Stimulated activated CD8-positive, alpha-beta memory T cell treated with anti-CD3 and anti-CD28 coated beads, Interleukin-7, amount 100 ng/mL, for 4 hours (primary cell): ENCODE results near the gene COPE.
"Not testable (repeated sequence)": the region's sequence is repeated elsewhere in the genome, so short reads cannot be mapped to it uniquely, and the experiment has no call there.

ENCODE experiments used
- DNase-seq, 2 donors: peaks; one replicate each; pipeline ENCODE4 v3.0.0-alpha.2; 2020; ENCODE audit warnings: low read depth in 2 of 2

The COPE gene

DNA sequence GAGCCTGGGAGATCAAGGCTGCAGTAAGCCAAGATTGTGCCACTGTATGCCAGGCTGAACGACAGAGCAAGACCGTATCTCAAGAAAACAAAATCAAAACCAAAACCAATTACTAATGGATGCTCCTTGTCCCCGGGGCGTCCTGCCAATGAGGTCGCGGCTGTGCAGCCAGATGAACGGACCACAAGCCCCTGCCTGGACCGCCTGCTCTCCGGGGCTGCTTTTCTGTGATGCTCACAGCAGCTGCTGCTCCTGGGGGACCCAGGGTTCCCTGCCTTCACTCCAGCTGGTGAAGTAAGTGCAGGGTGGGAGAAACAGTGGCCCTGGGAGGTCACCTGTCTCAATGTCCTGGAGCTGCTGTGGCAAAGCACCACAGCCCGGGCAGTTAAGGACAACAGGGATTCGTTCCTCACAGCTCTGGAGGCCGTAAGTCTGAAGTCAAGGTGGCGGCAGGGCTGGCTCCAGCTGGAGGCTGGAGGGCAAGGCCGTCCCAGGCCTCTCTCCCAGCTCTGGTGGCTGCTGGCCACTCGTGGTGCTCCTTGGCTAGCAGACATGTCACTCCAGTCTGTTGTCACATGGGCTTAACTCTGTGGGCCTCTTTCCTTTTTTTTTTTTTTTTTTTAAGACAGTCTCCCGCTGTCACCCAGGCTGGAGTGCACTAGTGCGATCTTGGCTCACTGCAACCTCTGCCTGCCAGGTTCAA is 10.1 kb downstream of the COPE start:
- DNase-seq: no peak

GRCh38 chr19:18906605-18907519 is 12.3 kb downstream of the COPE start:
- no peak for DNase-seq

GRCh38 chr19:18905513-18906236 is 13.5 kb downstream of the COPE start:
- DNase-seq: no peak

- no peak for DNase-seq
Observed at GRCh38 chr19:18905058-18905456, 14.1 kb downstream of the COPE start.

DNA sequence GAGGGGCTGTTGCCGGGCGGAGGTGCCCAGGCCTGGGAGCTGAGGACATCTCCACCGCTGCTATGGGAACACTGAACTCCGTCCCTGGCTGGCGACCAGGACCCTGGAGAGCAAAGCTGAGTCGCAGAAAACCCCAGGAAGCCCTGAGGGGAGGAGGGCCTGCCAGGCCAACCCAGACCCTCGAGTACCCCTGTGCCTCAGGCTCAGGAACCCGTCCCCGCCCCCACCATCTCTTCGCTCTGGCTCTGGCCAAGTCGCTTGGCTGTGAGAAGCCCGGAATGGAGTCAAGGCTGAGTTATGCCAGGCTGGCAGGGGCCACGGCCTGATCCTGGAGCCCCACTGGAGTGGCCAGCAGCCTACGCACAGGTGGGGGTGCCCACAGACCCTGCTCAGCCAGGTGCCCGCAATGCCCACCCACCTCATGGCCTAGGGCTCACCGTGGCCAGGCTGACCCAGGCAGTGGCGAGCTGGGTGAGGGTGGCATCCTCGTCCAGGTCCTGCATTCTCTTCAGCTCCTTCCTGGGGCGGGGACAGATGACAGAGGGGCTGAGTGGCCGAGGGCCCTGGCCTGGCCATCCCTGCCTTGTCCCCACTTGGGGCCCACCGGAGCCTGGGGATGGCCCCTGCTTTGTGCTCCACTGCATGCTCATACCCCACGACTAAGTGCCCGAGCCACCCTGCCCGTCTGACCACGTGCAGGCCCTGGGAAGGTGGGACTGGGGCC is 14.7 kb downstream of the COPE start:
- no peak for DNase-seq

GRCh38 chr19:18903156-18904037 is 15.8 kb downstream of the COPE start:
- DNase-seq: no peak

DNA sequence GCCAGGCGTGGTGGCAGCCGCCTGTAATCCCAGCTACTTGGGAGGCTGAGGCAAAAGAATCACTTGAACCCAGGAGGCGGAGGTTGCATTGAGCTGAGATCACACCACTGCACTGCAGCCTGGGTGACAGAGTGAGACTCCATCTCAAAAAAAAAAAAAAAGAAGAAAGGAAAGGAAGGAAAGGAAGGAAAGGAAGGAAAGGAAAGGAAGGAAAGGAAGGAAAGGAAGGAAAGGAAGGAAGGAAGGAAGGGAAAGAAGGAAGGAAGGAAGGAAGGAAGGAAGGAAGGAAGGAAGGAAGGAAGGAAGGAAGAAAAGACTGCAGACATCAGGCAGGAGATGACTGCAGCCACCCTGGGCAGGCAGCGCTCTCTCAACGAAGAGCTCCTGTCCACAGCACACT is 16.7 kb downstream of the COPE start:
- not testable (repeated sequence) for DNase-seq

- no peak for DNase-seq
Observed at GRCh38 chr19:18901491-18901890, 17.7 kb downstream of the COPE start.

DNA sequence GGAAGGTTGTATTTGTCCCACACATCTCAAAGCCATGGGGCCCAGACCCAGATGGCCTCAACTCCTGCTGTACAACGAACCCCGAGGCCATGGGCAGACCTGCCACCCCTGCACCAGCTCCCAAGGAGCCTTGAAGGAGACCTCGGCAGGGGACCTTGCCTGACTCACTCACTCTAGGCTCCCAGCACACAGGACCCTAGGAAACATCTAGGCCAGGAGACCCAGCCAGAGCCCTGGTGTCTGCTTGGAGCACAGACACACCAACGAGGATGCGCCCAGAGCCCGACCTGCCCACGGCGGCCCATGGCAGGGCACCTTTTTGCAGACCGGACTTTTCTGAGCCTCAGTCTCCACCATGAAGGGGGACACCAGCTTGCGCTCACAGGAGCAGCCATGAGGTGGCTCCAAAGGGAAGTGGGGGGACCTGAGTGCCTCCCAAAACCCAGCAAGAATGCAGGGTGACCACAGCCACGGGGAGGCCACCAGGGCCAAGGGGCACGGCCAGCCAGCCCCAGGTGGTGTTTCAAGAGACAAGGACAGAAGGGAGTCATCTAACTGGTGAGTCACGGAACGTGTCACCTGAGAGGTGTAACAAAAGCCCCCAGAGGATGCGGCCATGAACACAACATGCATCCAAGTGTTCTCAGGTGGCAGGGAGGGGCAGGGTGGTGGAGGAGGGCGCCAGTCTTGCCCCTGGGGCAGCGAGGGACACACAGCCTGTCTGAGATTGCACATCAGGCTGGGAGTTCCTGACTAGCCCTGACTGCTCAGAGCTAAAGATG is 18.3 kb downstream of the COPE start:
- no peak for DNase-seq

GRCh38 chr19:18899624-18900560 is 19.3 kb downstream of the COPE start:
- DNase-seq: no peak

GRCh38 chr19:18898607-18899408 is 20.4 kb downstream of the COPE start:
- DNase-seq: no peak

GRCh38 chr19:18898081-18898606 is 21.0 kb downstream of the COPE start:
- no peak for DNase-seq

DNA sequence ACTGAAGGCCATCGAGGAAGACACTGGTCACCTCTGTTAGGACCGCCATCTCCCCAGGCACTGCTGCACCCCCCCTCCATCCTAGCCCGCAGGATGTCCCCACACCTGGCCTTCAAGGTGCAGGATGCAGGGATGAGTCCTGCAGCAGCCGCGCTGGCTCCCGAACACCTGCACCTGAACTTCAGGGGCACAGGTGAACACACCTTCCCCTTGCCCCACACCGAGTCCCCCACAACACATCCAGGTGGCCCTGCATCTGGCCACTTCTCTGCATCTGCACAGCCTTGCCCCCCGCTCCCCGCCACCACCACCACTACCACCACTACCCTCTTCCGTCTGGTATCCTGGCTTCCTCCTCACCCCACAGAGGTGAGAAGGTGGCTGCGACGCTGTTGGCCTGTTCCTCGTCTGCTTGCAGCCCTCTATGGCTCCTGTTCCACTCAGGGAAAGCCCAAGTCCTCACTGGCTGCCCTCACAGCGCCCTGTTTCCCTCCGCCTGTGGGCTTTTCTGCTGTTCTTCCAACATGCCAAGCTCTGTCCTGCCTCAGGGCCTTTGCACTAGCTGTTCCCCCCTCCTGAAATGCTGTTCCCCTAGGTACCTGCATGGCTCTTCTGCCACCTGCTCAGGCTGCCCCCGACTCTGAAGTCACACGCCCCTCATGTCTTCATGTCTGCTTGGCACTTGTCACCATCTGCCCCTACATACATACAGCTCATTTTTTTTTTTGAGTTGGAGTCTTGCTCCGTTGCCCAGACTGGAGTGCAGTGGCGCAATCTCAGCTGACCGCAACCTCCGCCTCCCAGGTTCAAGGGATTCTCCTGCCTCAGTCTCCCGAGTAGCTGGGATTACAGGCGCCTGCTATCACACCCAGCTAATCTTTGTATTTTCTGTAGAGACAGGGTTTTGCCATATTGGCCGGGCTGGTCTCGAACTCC is 21.8 kb downstream of the COPE start:
- DNase-seq: no peak

DNA sequence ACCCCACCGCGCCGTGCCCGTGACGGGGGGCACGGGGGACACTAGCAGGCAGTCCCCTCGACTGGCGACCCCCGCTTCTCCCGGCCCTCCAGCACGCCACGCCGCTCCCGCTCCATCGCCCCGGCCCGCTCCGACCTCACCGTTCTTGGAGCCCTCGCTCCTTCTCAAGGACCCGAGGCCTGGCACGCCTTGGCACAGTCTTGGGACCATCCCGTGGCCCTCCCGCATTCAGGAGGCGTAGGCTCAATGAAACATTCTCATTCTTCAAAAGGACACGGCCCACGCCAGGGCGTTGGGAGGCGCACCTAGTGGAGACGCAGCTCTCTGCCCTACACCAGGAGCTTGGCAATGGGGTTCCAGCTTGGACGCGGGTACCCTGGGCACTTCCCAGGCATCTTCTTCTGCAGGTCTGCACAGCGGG is 22.8 kb downstream of the COPE start:
- DNase-seq: no peak

DNA sequence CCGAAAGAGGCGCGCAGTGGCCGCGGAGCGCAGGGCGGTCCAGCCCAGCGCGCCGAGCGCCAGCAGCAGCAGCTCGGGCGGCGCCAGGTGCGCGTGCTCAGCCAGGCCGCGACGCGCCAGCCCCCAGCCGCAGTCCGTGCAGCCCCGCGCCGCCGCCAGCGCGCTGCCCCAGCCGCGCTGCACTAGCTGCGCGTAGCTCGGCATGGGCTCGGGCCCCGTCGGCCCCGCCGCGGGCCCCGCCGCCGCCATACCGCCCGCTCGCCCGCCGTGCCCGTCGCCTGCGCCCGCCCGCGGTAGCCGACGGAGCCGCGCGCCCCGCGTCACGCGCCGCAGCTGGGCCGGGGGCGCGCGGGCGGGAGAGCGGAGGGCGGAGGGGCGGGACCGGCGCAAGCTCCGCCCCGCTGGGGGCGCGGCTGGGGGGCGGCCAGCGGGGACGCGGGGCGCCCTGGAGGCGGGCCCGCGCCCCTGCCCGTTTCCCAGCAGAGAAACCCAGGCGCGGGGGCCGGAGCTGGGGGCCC is 23.3 kb downstream of the COPE start, which contains the start of gene CERS1:
TSS of gene CERS1 (minus strand) at position 335 of the 518 bp plus-strand sequence. CDS start at position 249, 86 bp downstream.
- no peak for DNase-seq
